ENCODE results near the gene SUPT4H1.

Gene SUPT4H1

GRCh38 chr17:58338454-58338840 lies 13.6 kb downstream of the SUPT4H1 start:
- no peak overlapping the region for H3K4me3 ChIP-seq (ENCODE audit: control insufficient read depth, low read depth, low read length)
- TF ChIP-seq CTCF (conservative IDR thresholded peaks at IDR 0.05; ENCODE audit: control insufficient read depth, insufficient read depth, low read depth, low read length) = no peak
- no peak for DNase-seq (ENCODE audit: low read depth)

- no peak for TF ChIP-seq CTCF (conservative IDR thresholded peaks at IDR 0.05; ENCODE audit: control insufficient read depth, insufficient read depth, low read depth, low read length)
- no peak overlapping the region for H3K4me3 ChIP-seq (ENCODE audit: control insufficient read depth, low read depth, low read length)
- peak; percentile 88 for DNase-seq (ENCODE audit: low read depth)
Observed at GRCh38 chr17:58337600-58338453, 14.2 kb downstream of the SUPT4H1 start.

- no peak for TF ChIP-seq CTCF (conservative IDR thresholded peaks at IDR 0.05; ENCODE audit: control insufficient read depth, insufficient read depth, low read depth, low read length)
- H3K4me3 ChIP-seq (ENCODE audit: control insufficient read depth, low read depth, low read length) = no peak overlapping the region
- no peak for DNase-seq (ENCODE audit: low read depth)
Observed at GRCh38 chr17:58337210-58337599, 14.8 kb downstream of the SUPT4H1 start.

- peak; percentile 68 for DNase-seq (ENCODE audit: low read depth)
- H3K4me3 ChIP-seq (ENCODE audit: control insufficient read depth, low read depth, low read length) = no peak overlapping the region
- TF ChIP-seq CTCF (conservative IDR thresholded peaks at IDR 0.05; ENCODE audit: control insufficient read depth, insufficient read depth, low read depth, low read length) = no peak
Observed at GRCh38 chr17:58336456-58337209, 15.4 kb downstream of the SUPT4H1 start.

GRCh38 chr17:58335779-58336455 lies 16.1 kb downstream of the SUPT4H1 start:
- no peak overlapping the region for H3K4me3 ChIP-seq (ENCODE audit: control insufficient read depth, low read depth, low read length)
- no peak for TF ChIP-seq CTCF (conservative IDR thresholded peaks at IDR 0.05; ENCODE audit: control insufficient read depth, insufficient read depth, low read depth, low read length)
- DNase-seq (ENCODE audit: low read depth) = no peak

GRCh38 chr17:58335061-58335731 lies 16.8 kb downstream of the SUPT4H1 start:
- TF ChIP-seq CTCF (conservative IDR thresholded peaks at IDR 0.05; ENCODE audit: control insufficient read depth, insufficient read depth, low read depth, low read length) = no peak
- DNase-seq (ENCODE audit: low read depth) = no peak
- no peak overlapping the region for H3K4me3 ChIP-seq (ENCODE audit: control insufficient read depth, low read depth, low read length)

Data from fibroblast of mammary gland (primary cell).